ENCODE data around the gene SNRK. TPM values are rescaled to one million over a fixed set of nuclear protein-coding genes. Genes with fewer than 3 reads are reported as not detected.

The SNRK gene
- total RNA-seq, 1 experiment from 2014 or later, result 12.0 TPM

GRCh38 chr3:43362961-43363360 lies 76.6 kb downstream of the SNRK start:
- WGBS (ENCODE audit: extremely low coverage, insufficient read length, low lambda C conversion rate), result no CpG with 5 or more reads among the region's 6 CpGs

More at GRCh38 chr3:43362961-43363360, 76.6 kb downstream of the SNRK start:
- Histone ChIP-seq H4K20me1 (ENCODE audit: control insufficient read depth, insufficient read depth, insufficient read length) (no peaks in the 10 kb centered on the region), H3K9ac (ENCODE audit: extremely low read depth, insufficient read length, low read length) (no peak overlapping the region), H3K4ac (ENCODE audit: low read depth, low read length) (no peak overlapping the region), H3K27ac (ENCODE audit: insufficient read length, low read depth, low read length) (no peak overlapping the region), H2BK15ac (ENCODE audit: low read depth, low read length) (no peak overlapping the region), H2BK5ac (ENCODE audit: insufficient read length, low read length) (no peak overlapping the region), H3K4me1 (ENCODE audit: insufficient read depth, low read length) (peaks cover 4% of the 10 kb centered on the region; the same call in 1 of the 2 replicates), H3K9me3 (ENCODE audit: control insufficient read depth, low read depth, low read length) (no peaks in the 10 kb centered on the region), H3T11ph (ENCODE audit: low read length) (no peak overlapping the region), H2AK5ac (ENCODE audit: insufficient read length, low read length) (no peak overlapping the region), H4K8ac (replicated peaks; ENCODE audit: insufficient read length, low read depth, low read length) (no peak overlapping the region), H3K79me1 (ENCODE audit: insufficient read depth, low read depth, low read length, poor library complexity, severe bottlenecking) (no peaks in the 10 kb centered on the region), H3K23me2 (ENCODE audit: insufficient read length, low read depth, low read length, poor library complexity, severe bottlenecking) (no peaks in the 10 kb centered on the region), H2AFZ (ENCODE audit: low read length) (no peak overlapping the region), H3K56ac (ENCODE audit: insufficient read length, low read depth, low read length) (no peak overlapping the region), H4K5ac (ENCODE audit: insufficient read length, low read depth, low read length) (no peak overlapping the region), H2BK20ac (ENCODE audit: low read depth, low read length, poor library complexity, severe bottlenecking) (no peak overlapping the region), H2BK12ac (ENCODE audit: insufficient read length, low read depth, low read length) (no peak overlapping the region), H4K91ac (ENCODE audit: insufficient read length, low read depth, low read length) (no peak overlapping the region), H3K23ac (ENCODE audit: insufficient read length, low read depth, low read length) (no peak overlapping the region), H3K79me2 (ENCODE audit: insufficient read depth, low read length) (no peaks in the 10 kb centered on the region), H3K27me3 (ENCODE audit: insufficient read depth, low read length) (no peaks in the 10 kb centered on the region), H3K18ac (ENCODE audit: insufficient read length, low read depth, low read length) (no peak overlapping the region), H2BK120ac (ENCODE audit: low read depth, low read length, poor library complexity, severe bottlenecking) (no peak overlapping the region), H3K14ac (ENCODE audit: insufficient read depth, low read length) (no peak overlapping the region), H3K4me2 (ENCODE audit: insufficient read depth, insufficient read length, low read length) (no peak overlapping the region)
- peaks cover 10 to 29% (median 13%) of the 10 kb centered on the region in 3 experiments for H3K36me3 Mint-ChIP-seq (ENCODE audit: insufficient read depth in 1 of 3, low read depth in 3 of 3)
- peaks cover 10% of the 10 kb centered on the region for H3K27me3 Mint-ChIP-seq (ENCODE audit: low read depth)
- H3K9me3 Mint-ChIP-seq, result peaks cover 0 to 3% of the 10 kb centered on the region in 2 experiments; a peak in 2 of 5 replicates
- no peak for DNase-seq
- H3K4me3 Mint-ChIP-seq, result no peak overlapping the region
- H3K27ac Mint-ChIP-seq, result peak overlapping the region in 2 of 3 experiments; percentile 9 to 68; a peak in 1 of 7 replicates
- no peak for TF ChIP-seq CTCF (conservative IDR thresholded peaks at IDR 0.05)
- H3K4me1 Mint-ChIP-seq, result peaks cover 32 to 35% of the 10 kb centered on the region in 2 experiments
